GM23338 (cell line): ENCODE measurements around the gene CENPP.

Experiments
- CREB1 ChIP-seq: fragments of 250-450 bp; sonication (Bioruptor Pico); IDR thresholded peaks from 2 replicates; pipeline ENCODE4 v1.5.0; 2020; ENCODE audit warnings: low read depth, mild to moderate bottlenecking, moderate library complexity
- EZH2 ChIP-seq: fragments of 200-600 bp; sonication (generic); IDR thresholded peaks from one replicate; pipeline ENCODE4 v1.8.0; 2017; ENCODE audit warnings: antibody characterized with exemption, mild to moderate bottlenecking, low read depth; ENCODE audit not compliant: unreplicated experiment
- EZH2phosphoT487 ChIP-seq: fragments of 200-600 bp; sonication (generic); IDR thresholded peaks from one replicate; pipeline ENCODE4 v1.8.1; 2018; ENCODE audit warnings: antibody characterized with exemption; ENCODE audit not compliant: unreplicated experiment
- JUNB ChIP-seq: IDR thresholded peaks from one replicate; pipeline ENCODE4 v1.6.1; 2016; ENCODE audit warnings: antibody characterized with exemption; ENCODE audit not compliant: unreplicated experiment
- NANOG ChIP-seq: IDR thresholded peaks from 2 replicates; pipeline ENCODE4 v1.6.1; 2016; ENCODE audit warnings: antibody characterized with exemption, borderline replicate concordance
- POLR2AphosphoS5 ChIP-seq: IDR thresholded peaks from 2 replicates; pipeline ENCODE4 v1.6.1; 2016; ENCODE audit warnings: antibody characterized with exemption, low read depth
- STAT1 ChIP-seq: IDR thresholded peaks from one replicate; pipeline ENCODE4 v1.6.1; 2016; ENCODE audit warnings: antibody characterized with exemption; ENCODE audit not compliant: unreplicated experiment
- ZNF114 ChIP-seq: fragments of 250-450 bp; sonication (Bioruptor Pico); IDR thresholded peaks from 2 replicates; pipeline ENCODE4 v1.5.0; 2020; ENCODE audit warnings: mild to moderate bottlenecking, moderate library complexity
- ZNF331 ChIP-seq: fragments of 250-450 bp; sonication (Bioruptor Pico); IDR thresholded peaks from 2 replicates; pipeline ENCODE4 v1.5.0; 2020; ENCODE audit warnings: low read depth, mild to moderate bottlenecking, moderate library complexity
- TF ChIP-seq, protein P1 (sequence below), 2 experiments: fragments of 200-600 bp in 1 of 2; sonication (generic) in 1 of 2; conservative IDR thresholded peaks; 2 replicates each; pipeline versions ENCODE4 v1.5.1 to v1.6.1; 2016 to 2017; ENCODE audit warnings: antibody characterized with exemption in 2 of 2, low read depth in 2 of 2, mild to moderate bottlenecking in 2 of 2, moderate library complexity in 1 of 2
- TF ChIP-seq, protein P2 (sequence below): IDR thresholded peaks from one replicate; pipeline ENCODE4 v1.6.1; 2018; ENCODE audit warnings: antibody characterized with exemption; ENCODE audit not compliant: unreplicated experiment
- TF ChIP-seq, protein P3 (sequence below): IDR thresholded peaks from 2 replicates; pipeline ENCODE4 v1.6.1; 2016; ENCODE audit warnings: antibody characterized with exemption
- TF ChIP-seq, protein P4 (sequence below): fragments of 250-450 bp; sonication (Bioruptor Pico); IDR thresholded peaks from 2 replicates; pipeline ENCODE4 v1.5.0; 2020; ENCODE audit warnings: mild to moderate bottlenecking, moderate library complexity

DNA sequence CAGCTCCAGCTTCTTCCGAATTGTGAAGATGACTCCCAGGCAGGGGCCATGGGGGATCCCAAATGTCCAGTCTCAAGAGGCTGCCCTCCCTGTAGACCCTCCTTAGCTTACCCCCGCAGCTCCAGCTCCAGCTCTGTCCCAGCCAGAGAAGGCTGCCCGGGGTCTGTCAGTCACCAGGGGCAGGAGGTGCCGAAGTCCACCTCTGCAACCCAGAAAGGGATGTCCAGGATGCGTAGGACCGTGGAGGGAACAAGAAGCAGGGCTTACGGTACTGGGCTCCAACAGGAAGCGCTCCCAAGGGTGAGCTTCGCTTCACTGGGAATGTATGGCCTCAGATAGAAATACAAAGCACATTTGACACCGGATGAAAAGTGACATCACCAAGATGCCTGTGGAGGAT is 338.2 kb downstream of the CENPP start:
- no peak for TF ChIP-seq CREB1
- TF ChIP-seq POLR2AphosphoS5, result no peak
- TF ChIP-seq, protein P1, sequence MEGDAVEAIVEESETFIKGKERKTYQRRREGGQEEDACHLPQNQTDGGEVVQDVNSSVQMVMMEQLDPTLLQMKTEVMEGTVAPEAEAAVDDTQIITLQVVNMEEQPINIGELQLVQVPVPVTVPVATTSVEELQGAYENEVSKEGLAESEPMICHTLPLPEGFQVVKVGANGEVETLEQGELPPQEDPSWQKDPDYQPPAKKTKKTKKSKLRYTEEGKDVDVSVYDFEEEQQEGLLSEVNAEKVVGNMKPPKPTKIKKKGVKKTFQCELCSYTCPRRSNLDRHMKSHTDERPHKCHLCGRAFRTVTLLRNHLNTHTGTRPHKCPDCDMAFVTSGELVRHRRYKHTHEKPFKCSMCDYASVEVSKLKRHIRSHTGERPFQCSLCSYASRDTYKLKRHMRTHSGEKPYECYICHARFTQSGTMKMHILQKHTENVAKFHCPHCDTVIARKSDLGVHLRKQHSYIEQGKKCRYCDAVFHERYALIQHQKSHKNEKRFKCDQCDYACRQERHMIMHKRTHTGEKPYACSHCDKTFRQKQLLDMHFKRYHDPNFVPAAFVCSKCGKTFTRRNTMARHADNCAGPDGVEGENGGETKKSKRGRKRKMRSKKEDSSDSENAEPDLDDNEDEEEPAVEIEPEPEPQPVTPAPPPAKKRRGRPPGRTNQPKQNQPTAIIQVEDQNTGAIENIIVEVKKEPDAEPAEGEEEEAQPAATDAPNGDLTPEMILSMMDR (conservative IDR thresholded peaks at IDR 0.05; ENCODE audit: low read depth in 2 of 2), result no peak
- no peak for TF ChIP-seq EZH2
- TF ChIP-seq JUNB, result no peak
- no peak for TF ChIP-seq EZH2phosphoT487
- TF ChIP-seq, protein P2, sequence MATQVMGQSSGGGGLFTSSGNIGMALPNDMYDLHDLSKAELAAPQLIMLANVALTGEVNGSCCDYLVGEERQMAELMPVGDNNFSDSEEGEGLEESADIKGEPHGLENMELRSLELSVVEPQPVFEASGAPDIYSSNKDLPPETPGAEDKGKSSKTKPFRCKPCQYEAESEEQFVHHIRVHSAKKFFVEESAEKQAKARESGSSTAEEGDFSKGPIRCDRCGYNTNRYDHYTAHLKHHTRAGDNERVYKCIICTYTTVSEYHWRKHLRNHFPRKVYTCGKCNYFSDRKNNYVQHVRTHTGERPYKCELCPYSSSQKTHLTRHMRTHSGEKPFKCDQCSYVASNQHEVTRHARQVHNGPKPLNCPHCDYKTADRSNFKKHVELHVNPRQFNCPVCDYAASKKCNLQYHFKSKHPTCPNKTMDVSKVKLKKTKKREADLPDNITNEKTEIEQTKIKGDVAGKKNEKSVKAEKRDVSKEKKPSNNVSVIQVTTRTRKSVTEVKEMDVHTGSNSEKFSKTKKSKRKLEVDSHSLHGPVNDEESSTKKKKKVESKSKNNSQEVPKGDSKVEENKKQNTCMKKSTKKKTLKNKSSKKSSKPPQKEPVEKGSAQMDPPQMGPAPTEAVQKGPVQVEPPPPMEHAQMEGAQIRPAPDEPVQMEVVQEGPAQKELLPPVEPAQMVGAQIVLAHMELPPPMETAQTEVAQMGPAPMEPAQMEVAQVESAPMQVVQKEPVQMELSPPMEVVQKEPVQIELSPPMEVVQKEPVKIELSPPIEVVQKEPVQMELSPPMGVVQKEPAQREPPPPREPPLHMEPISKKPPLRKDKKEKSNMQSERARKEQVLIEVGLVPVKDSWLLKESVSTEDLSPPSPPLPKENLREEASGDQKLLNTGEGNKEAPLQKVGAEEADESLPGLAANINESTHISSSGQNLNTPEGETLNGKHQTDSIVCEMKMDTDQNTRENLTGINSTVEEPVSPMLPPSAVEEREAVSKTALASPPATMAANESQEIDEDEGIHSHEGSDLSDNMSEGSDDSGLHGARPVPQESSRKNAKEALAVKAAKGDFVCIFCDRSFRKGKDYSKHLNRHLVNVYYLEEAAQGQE, result no peak
- TF ChIP-seq, protein P3, sequence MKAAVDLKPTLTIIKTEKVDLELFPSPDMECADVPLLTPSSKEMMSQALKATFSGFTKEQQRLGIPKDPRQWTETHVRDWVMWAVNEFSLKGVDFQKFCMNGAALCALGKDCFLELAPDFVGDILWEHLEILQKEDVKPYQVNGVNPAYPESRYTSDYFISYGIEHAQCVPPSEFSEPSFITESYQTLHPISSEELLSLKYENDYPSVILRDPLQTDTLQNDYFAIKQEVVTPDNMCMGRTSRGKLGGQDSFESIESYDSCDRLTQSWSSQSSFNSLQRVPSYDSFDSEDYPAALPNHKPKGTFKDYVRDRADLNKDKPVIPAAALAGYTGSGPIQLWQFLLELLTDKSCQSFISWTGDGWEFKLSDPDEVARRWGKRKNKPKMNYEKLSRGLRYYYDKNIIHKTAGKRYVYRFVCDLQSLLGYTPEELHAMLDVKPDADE, result no peak
- no peak for TF ChIP-seq ZNF331
- no peak for TF ChIP-seq NANOG
- no peak for TF ChIP-seq ZNF114 (CRISPR knock-in tag)
- no peak for TF ChIP-seq STAT1
- TF ChIP-seq, protein P4, sequence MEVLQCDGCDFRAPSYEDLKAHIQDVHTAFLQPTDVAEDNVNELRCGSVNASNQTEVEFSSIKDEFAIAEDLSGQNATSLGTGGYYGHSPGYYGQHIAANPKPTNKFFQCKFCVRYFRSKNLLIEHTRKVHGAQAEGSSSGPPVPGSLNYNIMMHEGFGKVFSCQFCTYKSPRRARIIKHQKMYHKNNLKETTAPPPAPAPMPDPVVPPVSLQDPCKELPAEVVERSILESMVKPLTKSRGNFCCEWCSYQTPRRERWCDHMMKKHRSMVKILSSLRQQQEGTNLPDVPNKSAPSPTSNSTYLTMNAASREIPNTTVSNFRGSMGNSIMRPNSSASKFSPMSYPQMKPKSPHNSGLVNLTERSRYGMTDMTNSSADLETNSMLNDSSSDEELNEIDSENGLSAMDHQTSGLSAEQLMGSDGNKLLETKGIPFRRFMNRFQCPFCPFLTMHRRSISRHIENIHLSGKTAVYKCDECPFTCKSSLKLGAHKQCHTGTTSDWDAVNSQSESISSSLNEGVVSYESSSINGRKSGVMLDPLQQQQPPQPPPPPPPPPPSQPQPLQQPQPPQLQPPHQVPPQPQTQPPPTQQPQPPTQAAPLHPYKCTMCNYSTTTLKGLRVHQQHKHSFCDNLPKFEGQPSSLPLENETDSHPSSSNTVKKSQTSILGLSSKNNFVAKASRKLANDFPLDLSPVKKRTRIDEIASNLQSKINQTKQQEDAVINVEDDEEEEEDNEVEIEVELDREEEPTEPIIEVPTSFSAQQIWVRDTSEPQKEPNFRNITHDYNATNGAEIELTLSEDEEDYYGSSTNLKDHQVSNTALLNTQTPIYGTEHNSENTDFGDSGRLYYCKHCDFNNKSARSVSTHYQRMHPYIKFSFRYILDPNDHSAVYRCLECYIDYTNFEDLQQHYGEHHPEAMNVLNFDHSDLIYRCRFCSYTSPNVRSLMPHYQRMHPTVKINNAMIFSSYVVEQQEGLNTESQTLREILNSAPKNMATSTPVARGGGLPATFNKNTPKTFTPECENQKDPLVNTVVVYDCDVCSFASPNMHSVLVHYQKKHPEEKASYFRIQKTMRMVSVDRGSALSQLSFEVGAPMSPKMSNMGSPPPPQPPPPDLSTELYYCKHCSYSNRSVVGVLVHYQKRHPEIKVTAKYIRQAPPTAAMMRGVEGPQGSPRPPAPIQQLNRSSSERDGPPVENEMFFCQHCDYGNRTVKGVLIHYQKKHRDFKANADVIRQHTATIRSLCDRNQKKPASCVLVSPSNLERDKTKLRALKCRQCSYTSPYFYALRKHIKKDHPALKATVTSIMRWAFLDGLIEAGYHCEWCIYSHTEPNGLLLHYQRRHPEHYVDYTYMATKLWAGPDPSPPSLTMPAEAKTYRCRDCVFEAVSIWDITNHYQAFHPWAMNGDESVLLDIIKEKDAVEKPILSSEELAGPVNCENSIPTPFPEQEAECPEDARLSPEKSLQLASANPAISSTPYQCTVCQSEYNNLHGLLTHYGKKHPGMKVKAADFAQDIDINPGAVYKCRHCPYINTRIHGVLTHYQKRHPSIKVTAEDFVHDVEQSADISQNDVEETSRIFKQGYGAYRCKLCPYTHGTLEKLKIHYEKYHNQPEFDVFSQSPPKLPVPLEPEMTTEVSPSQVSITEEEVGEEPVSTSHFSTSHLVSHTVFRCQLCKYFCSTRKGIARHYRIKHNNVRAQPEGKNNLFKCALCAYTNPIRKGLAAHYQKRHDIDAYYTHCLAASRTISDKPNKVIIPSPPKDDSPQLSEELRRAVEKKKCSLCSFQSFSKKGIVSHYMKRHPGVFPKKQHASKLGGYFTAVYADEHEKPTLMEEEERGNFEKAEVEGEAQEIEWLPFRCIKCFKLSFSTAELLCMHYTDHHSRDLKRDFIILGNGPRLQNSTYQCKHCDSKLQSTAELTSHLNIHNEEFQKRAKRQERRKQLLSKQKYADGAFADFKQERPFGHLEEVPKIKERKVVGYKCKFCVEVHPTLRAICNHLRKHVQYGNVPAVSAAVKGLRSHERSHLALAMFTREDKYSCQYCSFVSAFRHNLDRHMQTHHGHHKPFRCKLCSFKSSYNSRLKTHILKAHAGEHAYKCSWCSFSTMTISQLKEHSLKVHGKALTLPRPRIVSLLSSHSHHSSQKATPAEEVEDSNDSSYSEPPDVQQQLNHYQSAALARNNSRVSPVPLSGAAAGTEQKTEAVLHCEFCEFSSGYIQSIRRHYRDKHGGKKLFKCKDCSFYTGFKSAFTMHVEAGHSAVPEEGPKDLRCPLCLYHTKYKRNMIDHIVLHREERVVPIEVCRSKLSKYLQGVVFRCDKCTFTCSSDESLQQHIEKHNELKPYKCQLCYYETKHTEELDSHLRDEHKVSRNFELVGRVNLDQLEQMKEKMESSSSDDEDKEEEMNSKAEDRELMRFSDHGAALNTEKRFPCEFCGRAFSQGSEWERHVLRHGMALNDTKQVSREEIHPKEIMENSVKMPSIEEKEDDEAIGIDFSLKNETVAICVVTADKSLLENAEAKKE, result no peak
